Breast epithelium (tissue), 3 donors: ENCODE results near the gene NEMP1.

Experiments
- POLR2AphosphoS5 ChIP-seq, 3 donors: sonication (generic); formaldehyde crosslinking; IDR thresholded peaks; one replicate each; pipeline ENCODE4 v1.6.1; 2017; ENCODE audit warnings: antibody characterized with exemption in 3 of 3
- TF ChIP-seq, protein P1 (sequence below), 3 donors: fragments of 450-650 bp; IDR thresholded peaks; one replicate each; pipeline ENCODE4 v1.5.1; 2016 to 2017; ENCODE audit warnings: antibody characterized with exemption in 3 of 3, mild to moderate bottlenecking in 3 of 3, moderate library complexity in 3 of 3

DNA sequence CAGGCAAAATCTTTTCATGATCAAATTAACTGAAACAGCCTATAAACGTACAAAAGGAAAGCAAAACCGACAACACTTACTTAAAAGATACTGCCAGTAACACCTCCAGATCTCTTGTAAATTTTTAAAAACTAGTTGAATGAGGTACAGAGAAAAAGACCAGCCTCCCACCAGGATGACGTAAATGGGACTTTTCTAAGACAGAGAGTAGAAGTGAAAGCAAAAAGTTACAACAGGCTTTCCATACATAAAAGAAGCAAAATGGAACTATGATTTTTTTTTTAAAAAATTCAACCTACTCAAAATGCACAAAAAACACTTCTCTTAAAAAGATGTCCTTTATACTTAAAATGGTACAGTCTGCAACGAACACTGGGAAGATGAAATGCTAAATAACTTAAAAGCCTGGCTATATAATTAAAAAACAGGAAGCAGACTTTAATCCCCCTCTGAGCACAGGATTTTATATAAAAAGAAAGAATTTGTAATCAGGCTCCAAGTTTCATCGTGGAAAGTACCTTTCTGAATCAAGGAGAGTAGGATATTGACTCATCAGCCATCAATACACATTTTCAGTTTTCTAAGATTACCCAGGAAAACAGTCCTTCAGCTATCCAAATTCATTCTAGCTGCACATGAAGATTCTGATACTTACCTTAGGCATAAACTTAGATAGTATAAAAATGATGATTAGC lies 14.5 kb downstream of the NEMP1 start:
- TF ChIP-seq, protein P1, sequence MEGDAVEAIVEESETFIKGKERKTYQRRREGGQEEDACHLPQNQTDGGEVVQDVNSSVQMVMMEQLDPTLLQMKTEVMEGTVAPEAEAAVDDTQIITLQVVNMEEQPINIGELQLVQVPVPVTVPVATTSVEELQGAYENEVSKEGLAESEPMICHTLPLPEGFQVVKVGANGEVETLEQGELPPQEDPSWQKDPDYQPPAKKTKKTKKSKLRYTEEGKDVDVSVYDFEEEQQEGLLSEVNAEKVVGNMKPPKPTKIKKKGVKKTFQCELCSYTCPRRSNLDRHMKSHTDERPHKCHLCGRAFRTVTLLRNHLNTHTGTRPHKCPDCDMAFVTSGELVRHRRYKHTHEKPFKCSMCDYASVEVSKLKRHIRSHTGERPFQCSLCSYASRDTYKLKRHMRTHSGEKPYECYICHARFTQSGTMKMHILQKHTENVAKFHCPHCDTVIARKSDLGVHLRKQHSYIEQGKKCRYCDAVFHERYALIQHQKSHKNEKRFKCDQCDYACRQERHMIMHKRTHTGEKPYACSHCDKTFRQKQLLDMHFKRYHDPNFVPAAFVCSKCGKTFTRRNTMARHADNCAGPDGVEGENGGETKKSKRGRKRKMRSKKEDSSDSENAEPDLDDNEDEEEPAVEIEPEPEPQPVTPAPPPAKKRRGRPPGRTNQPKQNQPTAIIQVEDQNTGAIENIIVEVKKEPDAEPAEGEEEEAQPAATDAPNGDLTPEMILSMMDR (IDR thresholded peaks at IDR 0.05), result no peak
- no peak for TF ChIP-seq POLR2AphosphoS5 (IDR thresholded peaks at IDR 0.05)
